HG03097 (cell line): Measurements from ENCODE around the gene FAM168A.
A peak's percentile ranks its signal among the peaks of the same experiment; 100 is the strongest.

Experiments
- ATAC-seq: cut with Tn5 transposase; IDR thresholded peaks from one replicate; pipeline ENCODE4 v1.9.1; 2021; ENCODE audit not compliant: unreplicated experiment, low FRiP score

The FAM168A gene

GRCh38 chr11:73381589-73381988, 216.3 kb downstream of the FAM168A start:
- no peak for ATAC-seq

GRCh38 chr11:73380897-73381410, 217.0 kb downstream of the FAM168A start:
- ATAC-seq: no peak

GRCh38 chr11:73380331-73380730, 217.6 kb downstream of the FAM168A start:
- ATAC-seq: no peak

GRCh38 chr11:73379189-73379880, 218.6 kb downstream of the FAM168A start:
- ATAC-seq: no peak

GRCh38 chr11:73376803-73377629, 220.9 kb downstream of the FAM168A start:
- ATAC-seq: peak; percentile 5

- peak; percentile 72 for ATAC-seq
Measured at GRCh38 chr11:73376160-73376802, 221.6 kb downstream of the FAM168A start, which contains the start of gene RELT. RELT (plus strand) TSS chr11:73376399; CDS start chr11:73389137, 12,738 bp downstream.

- ATAC-seq: no peak
Measured at GRCh38 chr11:73375830-73376159, 222.1 kb downstream of the FAM168A start.

- no peak for ATAC-seq
Measured at GRCh38 chr11:73374151-73374550, 223.8 kb downstream of the FAM168A start.

- no peak for ATAC-seq
Measured at GRCh38 chr11:73372375-73372993, 225.4 kb downstream of the FAM168A start.

- ATAC-seq: no peak
Measured at GRCh38 chr11:73367482-73368024, 230.4 kb downstream of the FAM168A start.

GRCh38 chr11:73366953-73367352, 231.0 kb downstream of the FAM168A start:
- no peak for ATAC-seq

GRCh38 chr11:73366265-73366610, 231.7 kb downstream of the FAM168A start:
- no peak for ATAC-seq

GRCh38 chr11:73365352-73366264, 232.3 kb downstream of the FAM168A start:
- no peak for ATAC-seq

- ATAC-seq: no peak
Measured at GRCh38 chr11:73363147-73363546, 234.8 kb downstream of the FAM168A start.

GRCh38 chr11:73361953-73362776, 235.7 kb downstream of the FAM168A start:
- ATAC-seq: no peak

GRCh38 chr11:73360743-73361369, 237.1 kb downstream of the FAM168A start:
- ATAC-seq: no peak

GRCh38 chr11:73359930-73360742, 237.8 kb downstream of the FAM168A start:
- ATAC-seq: no peak
